Smooth muscle cell (in vitro differentiated cells): Measurements from ENCODE around the gene SFT2D3. TPM values are rescaled to one million over a fixed set of nuclear protein-coding genes. Genes with fewer than 3 reads are reported as not detected.
A peak's percentile ranks its signal among the peaks of the same experiment; 100 is the strongest.

Source experiments
- DNase-seq: peaks from one replicate; lab custom pipeline; 2025; ENCODE audit not compliant: unreplicated experiment; lab: John Stamatoyannopoulos, UW
- H2AFZ ChIP-seq: fragments of 200-600 bp; sonication (generic); 2 replicates; pipeline ENCODE4 v1.6.0; 2016; ENCODE audit warnings: antibody characterized with exemption, low read depth, mild to moderate bottlenecking
- H3F3A ChIP-seq: fragments of 200-600 bp; sonication (generic); 2 replicates; pipeline ENCODE4 v1.6.0; 2017; ENCODE audit warnings: antibody characterized with exemption, low read depth
- H3K27ac ChIP-seq: fragments of 200-600 bp; sonication (generic); 2 replicates; pipeline ENCODE4 v1.5.1; 2016; ENCODE audit warnings: low read depth, mild to moderate bottlenecking
- H3K27me3 ChIP-seq: fragments of 200-600 bp; sonication (generic); 2 replicates; pipeline ENCODE4 v1.6.1; 2016; ENCODE audit warnings: low read depth, mild to moderate bottlenecking
- H3K36me3 ChIP-seq: fragments of 200-600 bp; sonication (generic); 2 replicates; pipeline ENCODE4 v1.5.1; 2016; ENCODE audit warnings: low read depth
- H3K4me1 ChIP-seq: fragments of 200-600 bp; sonication (generic); 2 replicates; pipeline ENCODE4 v1.5.1; 2016; ENCODE audit warnings: low read depth
- H3K4me2 ChIP-seq: fragments of 200-600 bp; sonication (generic); 2 replicates; pipeline ENCODE4 v1.6.0; 2016; ENCODE audit warnings: mild to moderate bottlenecking
- H3K4me3 ChIP-seq: fragments of 200-600 bp; sonication (generic); 2 replicates; pipeline ENCODE4 v1.5.1; 2016; ENCODE audit warnings: mild to moderate bottlenecking
- H3K79me2 ChIP-seq: fragments of 200-600 bp; sonication (generic); 2 replicates; pipeline ENCODE4 v1.6.0; 2016; ENCODE audit warnings: low read depth, mild to moderate bottlenecking
- H3K9ac ChIP-seq: fragments of 200-600 bp; sonication (generic); 2 replicates; pipeline ENCODE4 v1.6.0; 2016; ENCODE audit warnings: low read depth
- H3K9me3 ChIP-seq: fragments of 200-600 bp; sonication (generic); replicated peaks from 2 replicates; pipeline ENCODE4 v1.5.1; 2016; ENCODE audit warnings: low read depth
- H4K20me1 ChIP-seq: fragments of 200-600 bp; sonication (generic); 2 replicates; pipeline ENCODE4 v1.6.0; 2016; ENCODE audit warnings: low read depth
- WGBS: methylation state at CpG from one replicate; pipeline ENCODE4 v1.1.7; 2016; ENCODE audit warnings: low lambda C conversion rate; 5-methylcytosine and 5-hydroxymethylcytosine counted together
- polyA plus RNA-seq: library from polyadenylated mRNA; unstranded; fragments of >200 nt; fragmentation: Nextera tagmentation; extraction: Ambion mirVana; gene quantifications from 2 replicates; pipeline ENCODE4 v1.2.1, GENCODE V29; 2016
- total RNA-seq: library from RNA; depleted of rRNA; stranded (reverse); fragments of >200 nt; gene quantifications from 2 replicates; pipeline ENCODE4 v1.2.3, GENCODE V29; 2014
- TF ChIP-seq, protein P1 (sequence below): fragments of 200-600 bp; sonication (generic); IDR thresholded peaks from 2 replicates; pipeline ENCODE4 v1.5.1; 2017; ENCODE audit warnings: borderline replicate concordance, mild to moderate bottlenecking, antibody characterized with exemption; ENCODE audit not compliant: insufficient read depth, poor library complexity, severe bottlenecking

SFT2D3 gene
- total and polyA plus RNA-seq, 2 experiments from 2014 or later, result 7.0 TPM; not detected in 1

DNA sequence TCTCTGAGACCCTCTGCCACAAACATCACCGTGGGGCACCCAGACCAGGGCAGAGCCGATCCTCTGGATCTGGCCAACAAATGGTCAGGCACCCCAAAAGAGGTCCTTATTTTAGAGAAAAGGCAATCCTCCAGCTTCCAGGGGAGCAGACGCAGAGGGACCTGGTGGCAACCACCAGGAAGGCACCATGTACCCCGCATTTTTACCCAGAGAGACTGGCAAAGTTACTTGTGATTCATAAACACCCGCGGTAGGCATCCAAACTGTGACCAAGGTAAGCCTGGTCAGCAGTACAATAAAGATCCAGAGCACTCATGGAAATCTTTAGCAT is 36.4 kb upstream of the SFT2D3 start:
- peaks cover 71% of the 10 kb centered on the region for H4K20me1 ChIP-seq

DNA sequence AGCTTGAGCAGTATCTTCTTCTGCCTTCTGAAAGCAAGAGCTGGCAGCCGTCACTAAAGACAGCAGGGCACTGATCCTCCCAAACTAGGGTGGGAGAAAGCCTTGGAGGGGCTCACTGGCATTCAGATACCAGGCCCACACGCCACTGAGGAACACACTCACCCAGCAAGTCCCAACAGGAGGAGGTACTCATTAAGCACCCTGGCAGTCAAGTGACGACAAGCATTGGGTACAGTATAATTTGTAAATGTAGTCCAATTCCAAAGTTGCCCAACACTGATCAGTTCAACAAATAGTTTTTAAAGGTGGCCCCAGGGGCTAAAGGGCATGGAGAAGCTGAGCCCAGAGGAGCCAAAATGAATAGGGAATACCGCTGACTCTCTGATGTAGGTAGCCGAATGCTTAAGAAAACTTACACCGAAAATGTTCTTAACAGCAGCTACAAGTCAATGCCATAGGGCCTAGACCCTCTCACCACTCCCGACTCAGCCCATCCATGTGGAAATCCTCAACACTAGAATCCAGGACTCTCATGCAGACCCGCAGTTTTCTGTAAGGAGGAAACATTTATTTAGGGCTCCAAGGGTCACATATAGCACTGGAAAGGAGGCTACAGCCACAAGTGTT is 35.9 kb upstream of the SFT2D3 start:
- no peak for DNase-seq
- peaks cover 2% of the 10 kb centered on the region for H3K4me1 ChIP-seq
- H3F3A ChIP-seq, result no peaks in the 10 kb centered on the region
- H4K20me1 ChIP-seq, result peaks cover 71% of the 10 kb centered on the region
- no peak overlapping the region for H3K4me2 ChIP-seq
- peaks cover 16% of the 10 kb centered on the region for H3K27me3 ChIP-seq
- TF ChIP-seq, protein P1, sequence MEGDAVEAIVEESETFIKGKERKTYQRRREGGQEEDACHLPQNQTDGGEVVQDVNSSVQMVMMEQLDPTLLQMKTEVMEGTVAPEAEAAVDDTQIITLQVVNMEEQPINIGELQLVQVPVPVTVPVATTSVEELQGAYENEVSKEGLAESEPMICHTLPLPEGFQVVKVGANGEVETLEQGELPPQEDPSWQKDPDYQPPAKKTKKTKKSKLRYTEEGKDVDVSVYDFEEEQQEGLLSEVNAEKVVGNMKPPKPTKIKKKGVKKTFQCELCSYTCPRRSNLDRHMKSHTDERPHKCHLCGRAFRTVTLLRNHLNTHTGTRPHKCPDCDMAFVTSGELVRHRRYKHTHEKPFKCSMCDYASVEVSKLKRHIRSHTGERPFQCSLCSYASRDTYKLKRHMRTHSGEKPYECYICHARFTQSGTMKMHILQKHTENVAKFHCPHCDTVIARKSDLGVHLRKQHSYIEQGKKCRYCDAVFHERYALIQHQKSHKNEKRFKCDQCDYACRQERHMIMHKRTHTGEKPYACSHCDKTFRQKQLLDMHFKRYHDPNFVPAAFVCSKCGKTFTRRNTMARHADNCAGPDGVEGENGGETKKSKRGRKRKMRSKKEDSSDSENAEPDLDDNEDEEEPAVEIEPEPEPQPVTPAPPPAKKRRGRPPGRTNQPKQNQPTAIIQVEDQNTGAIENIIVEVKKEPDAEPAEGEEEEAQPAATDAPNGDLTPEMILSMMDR, result no peak
- no peak overlapping the region for H2AFZ ChIP-seq
- 97% methylated on average over 8 of the region's 8 CpGs for WGBS
- H3K4me3 ChIP-seq, result no peak overlapping the region
- no peak overlapping the region for H3K27ac ChIP-seq
- no peak overlapping the region for H3K9ac ChIP-seq
- H3K36me3 ChIP-seq, result no peaks in the 10 kb centered on the region
- H3K79me2 ChIP-seq, result peaks cover 33% of the 10 kb centered on the region
- H3K9me3 ChIP-seq, result no peaks in the 10 kb centered on the region

More for the DNA sequence above, 36.4 kb upstream of the SFT2D3 start:
- no peak overlapping the region for H3K27ac ChIP-seq
- no peak overlapping the region for H3K4me3 ChIP-seq
- no peaks in the 10 kb centered on the region for H3K36me3 ChIP-seq
- H3K27me3 ChIP-seq, result peaks cover 16% of the 10 kb centered on the region
- H3K4me1 ChIP-seq, result peaks cover 2% of the 10 kb centered on the region
- DNase-seq, result no peak
- H3K9ac ChIP-seq, result no peak overlapping the region
- H3F3A ChIP-seq, result no peaks in the 10 kb centered on the region
- WGBS, result 98% methylated on average over 6 of the region's 6 CpGs
- no peak overlapping the region for H2AFZ ChIP-seq
- H3K4me2 ChIP-seq, result peak overlapping the region; percentile 80
- TF ChIP-seq, protein P1, result no peak
- H3K79me2 ChIP-seq, result peaks cover 29% of the 10 kb centered on the region
- no peaks in the 10 kb centered on the region for H3K9me3 ChIP-seq

DNA sequence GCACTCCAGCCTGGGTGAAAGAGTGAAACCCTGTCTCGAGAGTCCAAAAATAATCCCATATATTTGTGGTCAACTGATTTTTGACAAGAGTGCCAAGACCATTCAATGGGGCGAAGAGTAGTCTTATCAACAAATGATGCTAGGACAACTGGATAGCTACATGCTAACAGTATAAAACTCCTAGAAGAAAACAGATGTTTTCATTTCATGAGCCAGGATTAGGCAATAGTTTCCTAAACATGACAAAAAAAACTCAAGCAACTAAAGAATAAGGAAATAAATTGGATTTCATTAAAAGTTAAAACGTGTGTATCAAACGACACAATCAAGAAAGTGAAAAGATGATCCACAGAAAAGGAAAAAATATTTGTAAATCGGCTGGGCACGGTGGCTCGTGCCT is 32.2 kb upstream of the SFT2D3 start:
- H3K4me3 ChIP-seq, result no peak overlapping the region
- no peak overlapping the region for H3K4me2 ChIP-seq
- H3K36me3 ChIP-seq, result no peaks in the 10 kb centered on the region
- no peak for DNase-seq
- no peak overlapping the region for H3K9ac ChIP-seq
- TF ChIP-seq, protein P1, result no peak
- no peak overlapping the region for H2AFZ ChIP-seq
- 94% methylated on average over 7 of the region's 7 CpGs for whole genome bisulfite sequencing
- peaks cover 16% of the 10 kb centered on the region for H3K27me3 ChIP-seq
- H3K4me1 ChIP-seq, result no peaks in the 10 kb centered on the region
- H3K9me3 ChIP-seq, result no peaks in the 10 kb centered on the region
- peaks cover 41% of the 10 kb centered on the region for H4K20me1 ChIP-seq
- peaks cover 33% of the 10 kb centered on the region for H3K79me2 ChIP-seq
- no peak overlapping the region for H3K27ac ChIP-seq
- peaks cover under 1% of the 10 kb centered on the region for H3F3A ChIP-seq
